Hypothalamus (tissue), 51 donors: ENCODE results near the gene KCNIP1.

Experiments
- DNase-seq, 51 donors: peaks; one replicate each; lab custom pipeline; 2025; lab: John Stamatoyannopoulos, UW

The KCNIP1 gene

GRCh38 chr5:170559296-170559695, 55.5 kb downstream of the KCNIP1 start:
- no peak for DNase-seq

- no peak for DNase-seq
Observed at GRCh38 chr5:170560938-170561337, 57.1 kb downstream of the KCNIP1 start.

GRCh38 chr5:170562166-170562874, 58.5 kb downstream of the KCNIP1 start:
- peak in 3 of 51 donors; percentile 18 to 62 (median 44) for DNase-seq

DNA sequence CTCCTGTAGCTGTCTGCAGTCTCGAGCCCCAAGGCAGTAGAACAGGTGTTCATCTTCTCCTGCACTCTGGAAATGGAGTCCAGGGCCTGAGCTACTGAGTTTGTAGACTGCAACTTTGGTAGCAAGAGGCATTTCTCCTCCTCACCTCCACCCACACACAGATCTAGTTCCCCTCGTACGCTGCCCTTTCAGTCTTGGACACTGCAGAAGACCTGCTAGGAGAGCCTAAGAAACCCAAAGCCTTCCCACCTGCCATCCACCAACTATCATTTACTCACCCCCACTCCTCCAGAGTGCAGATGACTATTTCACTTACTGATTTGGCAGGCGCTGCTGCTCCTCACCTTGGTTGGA, 59.0 kb downstream of the KCNIP1 start:
- DNase-seq = no peak

DNA sequence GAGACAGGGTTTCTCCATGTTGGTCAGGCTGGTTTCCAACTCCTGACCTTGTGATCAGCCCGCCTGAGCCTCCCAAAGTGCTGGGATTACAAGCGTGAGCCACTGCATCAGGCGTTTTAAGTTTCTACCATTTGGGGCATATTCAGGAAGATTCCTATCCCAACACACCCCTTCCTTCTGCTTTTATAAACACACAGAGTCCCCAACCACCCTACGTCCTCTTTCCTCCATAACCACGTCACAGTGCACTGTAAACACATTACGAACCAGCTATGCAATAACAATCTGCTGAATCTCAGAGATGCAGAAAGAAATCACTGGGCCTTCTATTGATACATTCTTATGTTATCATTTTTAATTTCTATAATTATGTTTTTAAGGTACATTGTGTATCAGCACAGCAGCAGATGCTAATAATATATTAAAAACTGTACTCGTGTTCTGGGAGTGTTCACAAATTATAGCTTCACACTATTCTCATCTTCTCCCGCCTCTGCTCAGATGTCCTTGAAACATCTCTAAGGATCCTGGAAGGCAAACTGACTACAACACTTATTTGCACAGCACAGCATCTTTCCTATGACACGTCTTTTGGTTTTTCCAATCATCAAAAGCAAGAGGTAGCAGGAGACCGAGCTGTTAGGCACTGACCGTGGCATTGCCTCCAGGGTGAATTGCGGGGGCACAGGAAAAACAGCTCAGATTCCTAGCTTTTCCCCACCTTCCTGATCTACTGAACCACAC, 60.2 kb downstream of the KCNIP1 start:
- DNase-seq = peak in 1 of 51 donors; percentile 59

DNA sequence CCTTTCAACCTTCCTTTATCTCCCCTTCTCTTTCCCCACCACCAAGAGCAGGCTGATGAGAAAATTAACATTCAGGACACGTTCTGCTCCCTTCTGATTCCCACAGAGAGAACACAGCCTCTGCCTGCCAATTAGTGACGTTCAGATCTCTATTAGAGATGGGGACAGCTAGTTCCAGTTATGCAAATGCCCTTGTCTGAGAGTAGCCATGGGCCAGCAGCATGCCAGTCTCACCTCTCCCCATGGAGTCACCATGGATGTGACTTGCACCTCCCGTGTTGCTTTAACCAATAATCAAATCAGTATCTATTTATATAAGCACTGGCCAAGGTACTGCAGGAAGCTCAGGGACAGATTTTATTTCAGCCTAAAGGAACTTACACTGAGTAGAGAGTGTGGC, 61.3 kb downstream of the KCNIP1 start:
- peak in 35 of 51 donors; percentile 26 to 90 (median 65) for DNase-seq

GRCh38 chr5:170569101-170569500, 65.3 kb downstream of the KCNIP1 start:
- DNase-seq = no peak

- DNase-seq = peak in 2 of 51 donors; percentile 16 to 26
Observed at GRCh38 chr5:170570476-170570875, 66.7 kb downstream of the KCNIP1 start.

GRCh38 chr5:170571281-170571731, 67.5 kb downstream of the KCNIP1 start:
- DNase-seq = peak in 1 of 51 donors; percentile 15

DNA sequence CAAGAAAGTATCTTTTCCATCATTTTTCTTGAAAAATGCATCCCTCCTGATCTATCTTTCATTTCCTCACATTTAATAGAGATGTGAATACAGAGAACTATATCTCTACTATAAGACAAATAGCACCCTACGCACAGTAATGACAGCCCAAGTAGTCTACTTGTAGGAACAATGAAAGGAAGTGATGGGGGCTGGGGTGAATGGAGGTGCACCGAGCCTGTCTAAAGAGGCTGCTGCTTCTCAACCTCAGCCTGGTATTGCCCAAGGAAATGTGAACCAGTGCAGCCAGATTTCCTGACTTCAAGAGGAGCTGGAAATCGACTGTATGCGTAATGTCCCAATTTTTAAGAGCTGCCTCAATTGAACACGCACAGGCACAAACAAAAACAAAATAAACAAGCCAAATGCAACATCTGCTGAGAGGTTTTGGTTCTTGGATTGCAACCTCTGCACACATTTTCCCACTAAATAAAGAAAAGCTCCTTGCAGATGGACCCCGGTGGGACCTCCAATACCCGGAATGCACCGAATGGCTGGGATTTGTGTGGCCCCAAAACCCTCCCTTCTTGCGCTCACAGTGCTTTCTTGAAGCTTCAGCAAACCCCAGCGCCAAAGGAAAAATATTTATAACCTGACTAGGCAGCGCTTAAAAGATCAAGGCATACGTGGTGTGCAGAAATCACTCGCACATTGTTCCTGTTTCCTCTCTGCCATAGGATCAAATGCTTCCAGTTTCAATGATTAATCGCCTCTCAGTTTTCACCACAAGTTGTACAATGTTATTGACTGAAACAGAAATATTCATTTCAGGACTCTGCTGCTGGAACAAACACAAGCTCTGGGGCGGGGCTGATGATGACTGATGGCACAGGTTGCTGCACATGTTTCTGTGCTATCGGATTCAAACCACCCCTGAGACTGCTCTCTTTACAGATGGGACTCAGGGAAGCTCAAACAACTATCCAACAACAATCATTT, 68.3 kb downstream of the KCNIP1 start:
- peak in 2 of 51 donors; percentile 17 to 52 for DNase-seq

DNA sequence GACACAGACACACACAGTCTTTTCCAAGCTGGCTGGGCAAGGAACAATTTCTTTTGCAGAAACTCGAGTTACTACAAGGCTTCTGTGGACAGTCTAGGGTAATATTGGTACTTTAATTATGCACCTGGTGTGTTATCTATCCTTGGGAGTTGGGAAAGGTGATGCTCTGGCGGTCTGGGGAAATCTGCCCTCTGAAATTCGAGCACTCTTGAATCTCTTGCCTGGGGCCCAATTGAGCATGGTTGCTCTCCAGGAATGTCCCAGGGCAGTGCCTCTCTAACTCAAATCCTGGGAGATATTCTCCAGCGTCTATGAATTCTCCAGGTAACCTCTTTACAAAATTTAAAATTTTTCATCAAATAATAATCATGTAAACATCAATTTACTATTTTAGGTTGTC, 69.3 kb downstream of the KCNIP1 start:
- DNase-seq = no peak

- no peak for DNase-seq
Observed at GRCh38 chr5:170573660-170574059, 69.8 kb downstream of the KCNIP1 start.

- DNase-seq = peak in 1 of 51 donors; percentile 43
Observed at GRCh38 chr5:170576602-170577535, 73.0 kb downstream of the KCNIP1 start.

DNA sequence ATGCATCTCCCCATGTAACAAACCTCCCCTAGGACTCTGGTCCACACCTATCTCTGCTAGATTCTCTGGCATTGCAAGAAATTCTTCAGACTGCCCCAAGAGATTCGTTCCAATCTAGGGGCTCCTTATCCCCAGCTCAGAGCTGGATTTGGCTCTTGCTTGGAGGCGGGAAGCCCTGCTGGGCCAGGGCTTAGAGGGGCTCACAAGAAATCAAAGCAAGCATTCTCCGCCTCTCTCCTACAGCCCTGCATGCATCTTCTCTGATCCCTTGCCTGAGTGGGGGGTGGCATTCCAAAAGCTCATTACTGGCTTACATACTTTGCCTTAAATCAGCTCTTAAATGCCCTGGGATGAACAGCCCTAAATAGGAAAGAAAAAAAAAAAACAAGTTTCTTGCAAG, 75.8 kb downstream of the KCNIP1 start:
- DNase-seq = no peak

DNA sequence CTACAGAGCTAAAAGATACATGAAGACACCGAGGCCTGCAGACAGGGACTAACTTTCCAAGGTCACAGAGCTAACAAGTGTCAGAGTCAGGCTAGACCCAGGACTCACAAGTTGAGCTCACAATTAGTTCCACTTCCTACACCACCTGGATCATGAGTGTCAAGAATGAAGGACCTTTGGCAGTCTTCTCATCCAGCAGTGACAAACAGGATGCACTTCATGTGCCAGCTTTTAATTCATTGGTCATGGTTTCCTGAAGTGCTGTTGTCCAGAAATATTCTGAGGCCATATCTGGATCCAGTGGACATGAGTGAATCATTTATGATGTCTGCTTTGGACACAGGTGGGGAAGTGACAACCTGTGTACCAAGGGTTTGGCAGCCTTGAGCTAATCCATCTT, 77.4 kb downstream of the KCNIP1 start:
- DNase-seq = no peak

DNA sequence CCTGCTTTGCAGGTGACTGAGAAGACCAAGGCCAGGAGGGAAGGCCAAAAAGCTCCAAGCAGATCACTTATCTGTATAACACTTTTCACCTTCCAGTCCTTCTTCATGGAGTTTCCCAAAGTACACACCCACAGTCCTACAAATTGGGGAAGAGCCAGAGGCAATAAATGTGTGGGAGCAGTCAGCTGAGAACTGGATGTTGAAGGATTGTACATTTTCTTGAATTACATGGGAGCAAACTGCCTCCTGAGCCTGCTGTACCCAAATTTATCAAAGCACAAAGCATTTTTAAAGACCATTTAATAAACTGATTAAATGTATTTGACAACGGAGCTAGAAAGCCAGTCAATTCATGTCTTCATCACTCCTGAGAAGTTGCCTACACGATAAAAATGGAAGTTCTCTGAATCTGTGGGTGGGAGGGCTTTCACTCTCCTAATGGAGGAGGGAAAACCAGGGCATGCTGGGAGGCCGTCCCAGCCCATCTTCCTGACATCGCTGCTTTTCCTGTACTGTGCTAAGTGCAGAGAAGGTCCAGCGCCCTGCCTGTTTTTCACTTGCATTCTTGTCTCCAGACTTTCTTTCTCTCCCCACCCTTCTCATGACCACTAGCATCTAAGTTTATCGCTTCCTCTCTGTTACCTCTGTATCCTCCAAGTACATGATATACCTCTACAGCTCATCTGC, 79.0 kb downstream of the KCNIP1 start:
- DNase-seq = no peak

- DNase-seq = no peak
Observed at GRCh38 chr5:170584003-170584402, 80.2 kb downstream of the KCNIP1 start.

- DNase-seq = peak in 10 of 51 donors; percentile 13 to 53 (median 32)
Observed at GRCh38 chr5:170584450-170585058, 80.7 kb downstream of the KCNIP1 start.
